ENCODE measurements around the gene RBM28. TPM values are rescaled to one million over a fixed set of nuclear protein-coding genes. Genes with fewer than 3 reads are reported as not detected.

The RBM28 gene
- total and polyA plus RNA-seq, 2 of the 8 experiments (the other 6 are each of a cell fraction or from before 2014, with no cell fraction given), result 12.8 to 65.3 TPM

- no peak for TF ChIP-seq HDAC6 (IDR thresholded peaks at IDR 0.05; ENCODE audit: low read depth, low read length)
- TF ChIP-seq FOSL1 (IDR thresholded peaks at IDR 0.05; ENCODE audit: insufficient read depth, low read depth, low read length), result no peak
- TF ChIP-seq GTF2F1 (IDR thresholded peaks at IDR 0.05; ENCODE audit: borderline replicate concordance, low read depth, low read length), result no peak
- TF ChIP-seq RFX5 (IDR thresholded peaks at IDR 0.05; ENCODE audit: borderline replicate concordance, low read depth, low read length), result no peak
These were observed 81.3 kb downstream of the RBM28 start (continued) for GRCh38 chr7:128262273-128263028.
